ENCODE data around the gene EXOC6B. TPM values are rescaled to one million over a fixed set of nuclear protein-coding genes. Genes with fewer than 3 reads are reported as not detected.

Gene EXOC6B
- total and polyA plus RNA-seq, 3 donors from 2014 or later = 27.7 to 45.2 (median 31.7) TPM

DNA sequence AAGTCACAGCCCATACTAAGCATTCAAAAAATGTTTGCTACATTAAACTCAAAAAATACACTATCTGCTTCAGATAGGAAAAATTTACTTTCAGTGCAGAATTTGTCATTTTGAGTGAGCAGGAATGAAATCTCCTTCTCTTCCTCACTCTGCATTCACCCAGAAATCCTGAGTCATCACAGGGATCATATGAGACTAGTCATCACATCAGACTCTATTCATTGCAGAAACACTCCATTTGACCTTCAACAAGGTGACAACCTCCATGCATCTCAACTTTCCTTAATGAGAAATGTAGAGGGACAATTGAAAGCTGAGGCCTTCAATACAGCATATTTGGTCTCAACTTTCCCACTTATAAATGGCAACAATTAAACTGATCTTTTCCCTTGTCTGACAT, 547.8 kb downstream of the EXOC6B start:
- H3K9me3 ChIP-seq = no peaks in the 10 kb centered on the region
- no peak for DNase-seq
- no peak overlapping the region for H3K27ac ChIP-seq
- intact Hi-C loops (cut with DNase I; ENCODE audit: low total_unique reads) = no loop called here
- H3K36me3 ChIP-seq (ENCODE audit: low read depth, missing control alignments) = no peaks in the 10 kb centered on the region
- no peak overlapping the region for H3K4me3 ChIP-seq
- TF ChIP-seq POLR2A (IDR thresholded peaks at IDR 0.05) = no peak
- TF ChIP-seq, protein P1, sequence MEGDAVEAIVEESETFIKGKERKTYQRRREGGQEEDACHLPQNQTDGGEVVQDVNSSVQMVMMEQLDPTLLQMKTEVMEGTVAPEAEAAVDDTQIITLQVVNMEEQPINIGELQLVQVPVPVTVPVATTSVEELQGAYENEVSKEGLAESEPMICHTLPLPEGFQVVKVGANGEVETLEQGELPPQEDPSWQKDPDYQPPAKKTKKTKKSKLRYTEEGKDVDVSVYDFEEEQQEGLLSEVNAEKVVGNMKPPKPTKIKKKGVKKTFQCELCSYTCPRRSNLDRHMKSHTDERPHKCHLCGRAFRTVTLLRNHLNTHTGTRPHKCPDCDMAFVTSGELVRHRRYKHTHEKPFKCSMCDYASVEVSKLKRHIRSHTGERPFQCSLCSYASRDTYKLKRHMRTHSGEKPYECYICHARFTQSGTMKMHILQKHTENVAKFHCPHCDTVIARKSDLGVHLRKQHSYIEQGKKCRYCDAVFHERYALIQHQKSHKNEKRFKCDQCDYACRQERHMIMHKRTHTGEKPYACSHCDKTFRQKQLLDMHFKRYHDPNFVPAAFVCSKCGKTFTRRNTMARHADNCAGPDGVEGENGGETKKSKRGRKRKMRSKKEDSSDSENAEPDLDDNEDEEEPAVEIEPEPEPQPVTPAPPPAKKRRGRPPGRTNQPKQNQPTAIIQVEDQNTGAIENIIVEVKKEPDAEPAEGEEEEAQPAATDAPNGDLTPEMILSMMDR (IDR thresholded peaks at IDR 0.05) = no peak
- H3K27me3 ChIP-seq = no peaks in the 10 kb centered on the region
- no peaks in the 10 kb centered on the region for H3K4me1 ChIP-seq

DNA sequence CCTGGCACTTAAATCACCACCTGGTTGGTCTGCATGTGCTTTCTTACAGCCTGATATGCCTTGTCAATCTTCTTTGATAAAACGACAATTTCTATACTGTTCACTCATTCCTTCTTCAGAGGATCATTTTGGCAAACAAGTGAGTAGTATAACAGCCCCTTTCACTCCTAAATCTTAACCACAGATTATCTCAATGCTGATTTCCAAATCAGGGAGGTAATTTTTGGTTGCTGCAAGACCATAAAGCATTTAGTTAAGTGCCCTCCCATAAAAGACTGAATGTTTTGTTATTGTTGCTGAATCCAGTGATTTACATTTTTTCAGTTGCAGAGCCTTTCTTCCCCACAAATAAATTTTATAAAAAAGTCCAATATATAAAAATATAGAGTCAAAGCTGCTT, 549.0 kb downstream of the EXOC6B start:
- no peak for DNase-seq
- Histone ChIP-seq H3K27ac (no peak overlapping the region), H3K9me3 (no peaks in the 10 kb centered on the region), H3K36me3 (ENCODE audit: low read depth, missing control alignments) (no peaks in the 10 kb centered on the region), H3K4me3 (no peak overlapping the region), H3K4me1 (no peaks in the 10 kb centered on the region), H3K27me3 (no peaks in the 10 kb centered on the region)
- 67 to 80% methylated on average over 1 of the region's 1 CpG for WGBS, 2 donors
- TF ChIP-seq, protein P1 (IDR thresholded peaks at IDR 0.05) = no peak
- no peak for TF ChIP-seq POLR2A (IDR thresholded peaks at IDR 0.05)
- intact Hi-C loops (cut with DNase I; ENCODE audit: low total_unique reads) = no loop called here

DNA sequence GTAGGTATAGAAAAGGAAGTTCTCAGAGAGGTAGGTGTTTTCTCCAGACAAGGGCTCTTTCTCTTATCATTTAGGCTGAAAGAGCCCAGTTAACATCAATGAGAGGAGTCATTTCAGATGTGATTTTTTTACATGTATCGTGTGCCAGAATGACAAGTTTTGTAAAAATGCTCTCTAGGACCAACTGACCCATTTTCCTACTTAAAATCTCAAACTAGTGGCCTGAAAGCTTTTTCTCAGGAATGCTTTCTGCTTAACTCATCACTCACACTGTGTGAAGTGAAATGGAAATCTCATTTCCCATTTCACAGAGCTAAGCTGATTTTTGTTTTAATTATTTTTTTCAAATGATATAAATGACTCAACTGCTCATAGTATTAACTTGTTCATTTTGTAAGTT, 549.5 kb downstream of the EXOC6B start:
- H3K4me3 ChIP-seq = no peak overlapping the region
- intact Hi-C loops (cut with DNase I; ENCODE audit: low total_unique reads) = no loop called here
- H3K4me1 ChIP-seq = no peaks in the 10 kb centered on the region
- no peak for TF ChIP-seq POLR2A (IDR thresholded peaks at IDR 0.05)
- TF ChIP-seq, protein P1 (IDR thresholded peaks at IDR 0.05) = no peak
- H3K27me3 ChIP-seq = no peaks in the 10 kb centered on the region
- no peaks in the 10 kb centered on the region for H3K9me3 ChIP-seq
- no peaks in the 10 kb centered on the region for H3K36me3 ChIP-seq (ENCODE audit: low read depth, missing control alignments)
- no peak for DNase-seq
- H3K27ac ChIP-seq = no peak overlapping the region
- WGBS, 2 donors = 67 to 89% methylated on average over 1 of the region's 1 CpG

DNA sequence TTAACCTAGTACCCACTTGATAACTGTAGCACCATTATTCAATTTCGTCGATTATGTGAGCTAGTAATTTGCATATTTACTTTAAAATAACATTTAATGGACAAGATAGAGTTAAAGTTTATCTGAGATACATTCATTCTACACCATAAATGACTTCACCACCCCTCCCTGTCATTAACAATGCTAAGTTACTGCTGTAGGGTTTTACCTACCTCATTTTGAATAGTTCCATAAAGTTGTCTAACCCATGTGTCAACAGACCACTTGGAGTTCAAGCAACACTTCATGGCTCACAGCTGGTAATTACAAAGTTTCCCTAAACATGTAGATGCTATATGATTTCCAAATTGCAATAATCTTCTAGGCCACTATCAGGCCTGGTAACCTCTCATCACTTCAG, 550.7 kb downstream of the EXOC6B start:
- Histone ChIP-seq H3K9me3 (no peaks in the 10 kb centered on the region), H3K36me3 (ENCODE audit: low read depth, missing control alignments) (no peaks in the 10 kb centered on the region), H3K27me3 (no peaks in the 10 kb centered on the region), H3K4me3 (no peak overlapping the region), H3K27ac (no peak overlapping the region), H3K4me1 (no peaks in the 10 kb centered on the region)
- 88 to 93% methylated on average over 2 of the region's 2 CpGs for WGBS, 2 donors
- no peak for DNase-seq
- intact Hi-C loops (cut with DNase I; ENCODE audit: low total_unique reads) = no loop called here
- TF ChIP-seq, protein P1 (IDR thresholded peaks at IDR 0.05) = no peak
- no peak for TF ChIP-seq POLR2A (IDR thresholded peaks at IDR 0.05)

DNA sequence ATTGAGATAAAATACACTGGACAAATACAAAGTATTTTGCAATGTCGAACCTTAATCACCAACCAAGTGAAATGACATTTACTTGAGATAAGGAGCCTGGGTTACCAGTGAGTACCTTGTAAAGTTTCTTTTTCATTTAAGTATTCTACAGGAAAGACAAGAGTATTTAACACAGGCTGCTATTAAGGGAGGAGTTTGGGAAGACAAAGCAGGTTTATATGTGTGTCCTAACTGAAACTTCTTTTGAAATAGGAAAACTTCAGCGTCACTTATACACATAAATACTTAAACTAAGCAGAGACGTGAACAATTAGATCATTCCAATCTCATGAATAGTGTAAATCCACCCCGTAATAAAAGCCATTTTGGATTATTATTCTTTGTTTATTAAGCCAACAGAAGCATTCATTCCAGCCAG, 551.4 kb downstream of the EXOC6B start:
- no peak for DNase-seq
- no peaks in the 10 kb centered on the region for H3K27me3 ChIP-seq
- no peaks in the 10 kb centered on the region for H3K4me1 ChIP-seq
- WGBS, 2 donors = 52 to 69% methylated on average over 4 of the region's 4 CpGs
- intact Hi-C loops (cut with DNase I; ENCODE audit: low total_unique reads) = no loop called here
- H3K4me3 ChIP-seq = no peak overlapping the region
- H3K9me3 ChIP-seq = no peaks in the 10 kb centered on the region
- TF ChIP-seq POLR2A (IDR thresholded peaks at IDR 0.05) = no peak
- TF ChIP-seq, protein P1 (IDR thresholded peaks at IDR 0.05) = no peak
- no peaks in the 10 kb centered on the region for H3K36me3 ChIP-seq (ENCODE audit: low read depth, missing control alignments)
- H3K27ac ChIP-seq = no peak overlapping the region
